Sigmoid colon (tissue), 7 donors: ENCODE results near the gene RBM12. TPM values are rescaled to one million over a fixed set of nuclear protein-coding genes. Genes with fewer than 3 reads are reported as not detected.

Source experiments
- DNase-seq: peaks from one replicate; pipeline ENCODE4 v3.0.0-alpha.2; 2019
- H3K27ac ChIP-seq, 4 donors: fragments of 200-600 bp; sonication (generic); one replicate each; pipeline ENCODE4 v1.5.1; 2016 to 2019; ENCODE audit warnings: mild to moderate bottlenecking in 1 of 4
- H3K27me3 ChIP-seq, 3 donors: fragments of 200-600 bp; sonication (generic); one replicate each; pipeline ENCODE4 v1.5.1; 2019; ENCODE audit warnings: mild to moderate bottlenecking in 1 of 3
- H3K36me3 ChIP-seq, 4 donors: fragments of 200-600 bp; sonication (generic); one replicate each; pipeline ENCODE4 v1.5.1; 2016 to 2019
- H3K4me1 ChIP-seq, 4 donors: fragments of 200-600 bp; sonication (generic); one replicate each; pipeline ENCODE4 v1.5.1; 2017 to 2019
- H3K4me3 ChIP-seq, 4 donors: fragments of 200-600 bp; sonication (generic); one replicate each; pipeline ENCODE4 v1.5.1; 2017 to 2019; ENCODE audit warnings: mild to moderate bottlenecking in 2 of 4, moderate library complexity in 1 of 4
- H3K9me3 ChIP-seq, 4 donors: fragments of 200-600 bp in 3 of 4; sonication (generic) in 3 of 4; one replicate each; pipeline versions ENCODE4 v1.5.1 to v1.6.1; 2013 to 2019
- EP300 ChIP-seq, 4 donors: sonication (generic); formaldehyde crosslinking; IDR thresholded peaks; one replicate each; pipeline ENCODE4 v1.6.1; 2017; ENCODE audit warnings: antibody characterized with exemption in 4 of 4
- POLR2A ChIP-seq, 2 donors: fragments of 450-650 bp; IDR thresholded peaks; one replicate each; pipeline ENCODE4 v1.6.1; 2016; ENCODE audit warnings: antibody characterized with exemption in 2 of 2, mild to moderate bottlenecking in 2 of 2, moderate library complexity in 2 of 2
- POLR2AphosphoS5 ChIP-seq, 4 donors: sonication (generic); formaldehyde crosslinking; IDR thresholded peaks; one replicate each; pipeline ENCODE4 v1.6.1; 2017; ENCODE audit warnings: antibody characterized with exemption in 4 of 4
- WGBS, 2 donors: extraction: QIAGEN DNeasy Blood & Tissue Kit; methylation state at CpG; one replicate each; pipeline ENCODE4 v1.1.7; 2013; 5-methylcytosine and 5-hydroxymethylcytosine counted together
- intact Hi-C: fragments of 100-400 bp; cut with DNase I; formaldehyde crosslinking; loops from one replicate; pipeline ENCODE4 v1.15.1; 2023
- polyA plus RNA-seq, 3 donors: library from polyadenylated mRNA; stranded (reverse); fragments of 200-250 nt; gene quantifications; one replicate each; pipeline ENCODE4 v1.2.3, GENCODE V29; 2013
- total RNA-seq, 4 donors: library from RNA; depleted of rRNA; stranded (reverse); fragments of >200 nt; gene quantifications; one replicate each; pipeline ENCODE4 v1.1.0, GENCODE V29; 2016
- TF ChIP-seq, protein P1 (sequence below), 4 experiments: fragments of 450-650 bp in 3 of 4; fragments of 200-600 bp in 1 of 4; IDR thresholded peaks; one replicate each; pipeline ENCODE4 v1.5.1; 2016 to 2019; ENCODE audit warnings: antibody characterized with exemption in 4 of 4, mild to moderate bottlenecking in 3 of 4, moderate library complexity in 2 of 4
- donor health status: healthy with polysubstance abuse.
- donor health status: Bipolar disorder and iron deficiency.
- donor health status: healthy.

The RBM12 gene
- total and polyA plus RNA-seq, 7 donors, result 10.2 to 26.4 (median 24.6) TPM

DNA sequence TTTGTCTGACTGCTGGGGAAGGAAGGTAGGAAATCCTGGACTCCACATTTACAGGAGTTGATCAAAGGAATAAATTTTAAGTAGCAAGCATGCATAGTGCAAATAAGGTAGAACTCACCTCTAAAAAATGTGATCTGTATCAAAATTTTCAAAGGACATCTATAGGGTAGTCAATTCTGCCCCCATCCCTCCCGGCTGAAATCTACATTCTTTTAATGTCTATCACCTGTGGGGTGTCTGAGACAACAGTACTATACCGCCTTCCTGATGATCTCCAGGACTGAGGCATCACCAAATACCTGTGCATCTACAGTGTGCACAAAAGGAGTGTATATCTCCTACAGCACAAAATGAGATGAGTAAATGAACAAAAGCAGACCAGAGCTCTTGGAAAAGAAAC lies 19.9 kb downstream of the RBM12 start:
- DNase-seq, result no peak
- Histone ChIP-seq H3K4me3 (no peak overlapping the region), H3K9me3 (no peaks in the 10 kb centered on the region), H3K36me3 (no peaks in the 10 kb centered on the region), H3K27me3 (no peaks in the 10 kb centered on the region), H3K27ac (no peak overlapping the region), H3K4me1 (peaks cover 0 to 28% (median 23%) of the 10 kb centered on the region in 4 donors)
- intact Hi-C loops, result no loop called here
- TF ChIP-seq POLR2AphosphoS5 (IDR thresholded peaks at IDR 0.05) (no peak), EP300 (IDR thresholded peaks at IDR 0.05) (no peak), POLR2A (IDR thresholded peaks at IDR 0.05) (no peak)
- TF ChIP-seq, protein P1, sequence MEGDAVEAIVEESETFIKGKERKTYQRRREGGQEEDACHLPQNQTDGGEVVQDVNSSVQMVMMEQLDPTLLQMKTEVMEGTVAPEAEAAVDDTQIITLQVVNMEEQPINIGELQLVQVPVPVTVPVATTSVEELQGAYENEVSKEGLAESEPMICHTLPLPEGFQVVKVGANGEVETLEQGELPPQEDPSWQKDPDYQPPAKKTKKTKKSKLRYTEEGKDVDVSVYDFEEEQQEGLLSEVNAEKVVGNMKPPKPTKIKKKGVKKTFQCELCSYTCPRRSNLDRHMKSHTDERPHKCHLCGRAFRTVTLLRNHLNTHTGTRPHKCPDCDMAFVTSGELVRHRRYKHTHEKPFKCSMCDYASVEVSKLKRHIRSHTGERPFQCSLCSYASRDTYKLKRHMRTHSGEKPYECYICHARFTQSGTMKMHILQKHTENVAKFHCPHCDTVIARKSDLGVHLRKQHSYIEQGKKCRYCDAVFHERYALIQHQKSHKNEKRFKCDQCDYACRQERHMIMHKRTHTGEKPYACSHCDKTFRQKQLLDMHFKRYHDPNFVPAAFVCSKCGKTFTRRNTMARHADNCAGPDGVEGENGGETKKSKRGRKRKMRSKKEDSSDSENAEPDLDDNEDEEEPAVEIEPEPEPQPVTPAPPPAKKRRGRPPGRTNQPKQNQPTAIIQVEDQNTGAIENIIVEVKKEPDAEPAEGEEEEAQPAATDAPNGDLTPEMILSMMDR (IDR thresholded peaks at IDR 0.05), result no peak
- WGBS, 2 donors, result 91 to 92% methylated on average over 2 of the region's 2 CpGs

DNA sequence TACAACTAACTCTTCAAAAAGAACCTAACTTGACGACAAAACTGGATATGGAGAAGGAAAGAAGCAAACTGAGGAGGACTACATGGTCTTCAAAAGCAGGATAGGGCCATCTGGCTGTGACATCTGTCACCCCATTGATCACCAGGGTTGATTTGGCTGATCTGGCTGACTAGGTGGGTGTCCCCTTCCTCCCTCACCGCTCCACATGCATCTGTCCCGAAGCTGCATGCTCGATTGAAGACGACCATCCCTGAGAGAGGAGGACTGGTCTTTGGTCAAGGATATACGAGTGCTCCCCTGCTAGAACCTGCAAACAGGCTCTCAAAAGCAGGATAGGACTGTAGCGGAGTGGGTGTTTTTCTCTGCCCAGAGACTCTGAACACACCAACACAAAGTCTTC lies 21.7 kb downstream of the RBM12 start:
- intact Hi-C loops, result no loop called here
- Histone ChIP-seq H3K36me3 (no peaks in the 10 kb centered on the region), H3K4me3 (no peak overlapping the region), H3K9me3 (no peaks in the 10 kb centered on the region), H3K27ac (no peak overlapping the region), H3K4me1 (peaks cover 0 to 15% (median 11%) of the 10 kb centered on the region in 4 donors), H3K27me3 (no peaks in the 10 kb centered on the region)
- DNase-seq, result no peak
- TF ChIP-seq, protein P1 (IDR thresholded peaks at IDR 0.05), result no peak
- TF ChIP-seq EP300 (IDR thresholded peaks at IDR 0.05) (no peak), POLR2AphosphoS5 (IDR thresholded peaks at IDR 0.05) (no peak), POLR2A (IDR thresholded peaks at IDR 0.05) (no peak)
- WGBS, 2 donors, result 95% methylated on average over 7 of the region's 7 CpGs

DNA sequence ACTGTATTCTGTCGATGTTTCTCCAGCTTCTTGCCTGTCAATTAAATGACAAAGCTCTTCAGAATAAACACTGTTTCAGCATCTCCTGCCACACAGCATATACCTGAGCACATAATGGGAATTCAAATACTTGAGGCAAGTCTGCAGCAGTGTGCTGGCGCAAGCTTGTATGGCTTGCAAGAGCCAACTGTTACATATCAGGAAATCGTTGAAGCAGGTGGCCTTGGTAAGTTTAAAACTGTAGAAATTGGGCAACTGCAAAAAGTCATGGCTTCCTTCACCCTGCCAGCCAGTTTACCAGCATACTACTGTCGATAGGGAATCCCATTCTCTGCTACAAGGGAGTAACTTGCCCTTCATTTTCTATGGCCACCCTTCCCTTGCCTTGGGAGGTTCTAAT lies 23.0 kb downstream of the RBM12 start:
- DNase-seq, result no peak
- H3K27me3 ChIP-seq, result no peaks in the 10 kb centered on the region
- H3K4me1 ChIP-seq, result peaks cover 0 to 11% (median 9%) of the 10 kb centered on the region in 4 donors
- H3K9me3 ChIP-seq, result no peaks in the 10 kb centered on the region
- WGBS, 2 donors, result 85 to 87% methylated on average over 4 of the region's 4 CpGs
- no peak for TF ChIP-seq POLR2AphosphoS5 (IDR thresholded peaks at IDR 0.05)
- no peak for TF ChIP-seq EP300 (IDR thresholded peaks at IDR 0.05)
- TF ChIP-seq, protein P1 (IDR thresholded peaks at IDR 0.05), result no peak
- H3K27ac ChIP-seq, result no peak overlapping the region
- no peak overlapping the region for H3K4me3 ChIP-seq
- no peaks in the 10 kb centered on the region for H3K36me3 ChIP-seq
- intact Hi-C loops, result no loop called here

DNA sequence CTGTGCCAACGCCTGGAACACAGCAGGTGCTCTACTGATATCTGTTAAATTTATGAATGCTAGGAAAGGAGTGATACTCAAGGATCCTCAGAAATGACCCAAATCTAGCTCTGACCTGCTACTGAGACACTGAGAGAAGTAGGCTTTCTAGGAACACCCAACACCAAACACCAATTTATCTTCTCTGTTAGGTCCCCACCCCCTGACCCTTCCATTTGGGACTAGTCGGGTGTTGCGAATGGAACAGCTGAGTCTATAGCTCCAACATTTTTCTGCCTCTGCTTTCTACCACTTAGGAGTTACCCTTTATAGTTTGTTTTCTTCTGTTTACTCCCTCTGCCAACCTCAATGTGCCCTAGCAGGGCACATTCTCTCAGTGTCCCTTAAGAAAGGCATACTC lies 24.0 kb downstream of the RBM12 start:
- H3K9me3 ChIP-seq, result no peaks in the 10 kb centered on the region
- no peak for DNase-seq
- peaks cover 0 to 17% (median 9%) of the 10 kb centered on the region in 4 donors for H3K4me1 ChIP-seq
- no peaks in the 10 kb centered on the region for H3K36me3 ChIP-seq
- WGBS, 2 donors, result 89 to 93% methylated on average over 3 of the region's 3 CpGs
- intact Hi-C loops, result no loop called here
- no peak overlapping the region for H3K4me3 ChIP-seq
- H3K27ac ChIP-seq, result no peak overlapping the region
- TF ChIP-seq POLR2A (IDR thresholded peaks at IDR 0.05) (no peak), POLR2AphosphoS5 (IDR thresholded peaks at IDR 0.05) (no peak), EP300 (IDR thresholded peaks at IDR 0.05) (no peak)
- TF ChIP-seq, protein P1 (IDR thresholded peaks at IDR 0.05), result no peak
- no peaks in the 10 kb centered on the region for H3K27me3 ChIP-seq

DNA sequence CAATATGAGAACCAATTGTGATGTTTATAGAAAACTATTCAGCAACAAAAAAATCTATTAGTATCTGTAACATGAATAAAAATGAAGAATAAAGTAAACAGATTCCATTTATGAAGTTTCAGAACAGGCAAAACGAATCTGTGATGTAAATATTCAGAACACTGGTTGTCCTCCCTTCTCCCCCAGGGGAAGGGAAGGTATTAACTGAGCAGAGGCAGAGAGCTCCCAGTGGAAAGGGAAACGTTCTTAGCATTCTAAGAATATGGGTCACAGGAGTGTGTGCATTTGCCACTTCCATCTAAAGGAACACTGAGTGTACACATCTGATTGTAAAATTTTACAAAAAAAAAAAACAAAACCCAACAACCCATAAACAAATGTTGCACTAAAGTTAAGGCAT lies 25.9 kb downstream of the RBM12 start:
- no peak for DNase-seq
- intact Hi-C loops, result no loop called here
- Histone ChIP-seq H3K36me3 (no peaks in the 10 kb centered on the region), H3K4me3 (no peak overlapping the region), H3K9me3 (no peaks in the 10 kb centered on the region), H3K27ac (no peak overlapping the region), H3K27me3 (no peaks in the 10 kb centered on the region), H3K4me1 (peaks cover 0 to 20% (median 8%) of the 10 kb centered on the region in 4 donors)
- 65 to 69% methylated on average over 2 of the region's 2 CpGs for WGBS, 2 donors
- no peak for TF ChIP-seq EP300 (IDR thresholded peaks at IDR 0.05)
